Activated CD8-positive, alpha-beta memory T cell treated with anti-CD3 and anti-CD28 coated beads for 36 hours (primary cell): ENCODE results near the gene WDR88. TPM values are rescaled to one million over a fixed set of nuclear protein-coding genes. Genes with fewer than 3 reads are reported as not detected.

Source experiments
- CTCF ChIA-PET: fragments of 350-600 bp; sonication (Branson Sonifier 250); formaldehyde crosslinking; loops from one replicate; lab custom pipeline; 2021; ENCODE audit warnings: antibody characterized with exemption; lab: Charles Lee
- POLR2A ChIA-PET: fragments of 350-600 bp; sonication (Branson Sonifier 250); formaldehyde crosslinking; loops from one replicate; lab custom pipeline; 2021; ENCODE audit warnings: antibody characterized with exemption; lab: Charles Lee
- total RNA-seq, 2 experiments: library from RNA; stranded (reverse); gene quantifications; one replicate each; pipeline ENCODE4 v1.2.3, GENCODE V29; 2021

Gene WDR88
- total RNA-seq: not detected

GRCh38 chr19:33132021-33132420, at the start of gene WDR88:
Gene WDR88 (plus strand): TSS chr19:33132114. CDS start chr19:33132170, 56 bp downstream.
- CTCF ChIA-PET: interaction anchor here (0.7 kb wide), 1 partner anchor 160 kb away, joined by 3 read pairs; the partner anchor contains the start of gene FAAP24
- POLR2A ChIA-PET: no interaction called here

- CTCF ChIA-PET: no interaction called here
- POLR2A ChIA-PET: no interaction called here
Observed at GRCh38 chr19:33085570-33086128, 46.3 kb upstream of the WDR88 start.

- POLR2A ChIA-PET: no interaction called here
Observed at GRCh38 chr19:33086955-33087354, 45.0 kb upstream of the WDR88 start.

GRCh38 chr19:33089010-33089409, 42.9 kb upstream of the WDR88 start:
- POLR2A ChIA-PET: no interaction called here
- CTCF ChIA-PET: no interaction called here

More at GRCh38 chr19:33086955-33087354, 45.0 kb upstream of the WDR88 start:
- CTCF ChIA-PET: no interaction called here

- ChIA-PET CTCF (interaction anchor here (0.6 kb wide), 1 partner anchor 112 kb away, joined by 3 read pairs; no protein-coding TSS in a partner anchor), POLR2A (no interaction called here)
Observed at GRCh38 chr19:33090179-33090578, 41.7 kb upstream of the WDR88 start.

GRCh38 chr19:33093420-33094210, 38.3 kb upstream of the WDR88 start:
- POLR2A ChIA-PET: no interaction called here
- CTCF ChIA-PET: no interaction called here

- CTCF ChIA-PET: no interaction called here
- POLR2A ChIA-PET: no interaction called here
Observed at GRCh38 chr19:33094436-33095067, 37.4 kb upstream of the WDR88 start.

GRCh38 chr19:33096005-33096404, 35.9 kb upstream of the WDR88 start:
- ChIA-PET CTCF (interaction anchor here (0.6 kb wide), 1 partner anchor 850 kb away, joined by 4 read pairs; no protein-coding TSS in a partner anchor), POLR2A (no interaction called here)

- CTCF ChIA-PET: no interaction called here
- POLR2A ChIA-PET: no interaction called here
Observed at GRCh38 chr19:33098055-33098534, 33.8 kb upstream of the WDR88 start.

GRCh38 chr19:33100894-33101644, 30.8 kb upstream of the WDR88 start:
- POLR2A ChIA-PET: interaction anchor here (0.7 kb wide), 1 partner anchor 93 kb away, joined by 5 read pairs; no protein-coding TSS in a partner anchor
- CTCF ChIA-PET: interaction anchor here (0.7 kb wide), 1 partner anchor 713 kb away, joined by 3 read pairs; no protein-coding TSS in a partner anchor

GRCh38 chr19:33102893-33103292, 29.0 kb upstream of the WDR88 start:
- ChIA-PET POLR2A (no interaction called here), CTCF (interaction anchor here (0.6 kb wide), 1 partner anchor 463 kb away, joined by 3 read pairs; no protein-coding TSS in a partner anchor)

GRCh38 chr19:33108161-33108560, 23.8 kb upstream of the WDR88 start:
- ChIA-PET POLR2A (no interaction called here), CTCF (no interaction called here)

GRCh38 chr19:33110137-33110910, 21.6 kb upstream of the WDR88 start:
- ChIA-PET CTCF (interaction anchor here (1.6 kb wide), 1 partner anchor 15 kb away, joined by 3 read pairs; no protein-coding TSS in a partner anchor), POLR2A (no interaction called here)

GRCh38 chr19:33111587-33111986, 20.3 kb upstream of the WDR88 start:
- CTCF ChIA-PET: no interaction called here
- POLR2A ChIA-PET: no interaction called here

GRCh38 chr19:33114312-33114711, 17.6 kb upstream of the WDR88 start:
- ChIA-PET CTCF (no interaction called here), POLR2A (no interaction called here)

- POLR2A ChIA-PET: no interaction called here
- CTCF ChIA-PET: interaction anchor here (1.1 kb wide), 1 partner anchor 9 kb away, joined by 3 read pairs; no protein-coding TSS in a partner anchor
Observed at GRCh38 chr19:33117501-33117900, 14.4 kb upstream of the WDR88 start.

GRCh38 chr19:33118643-33119042, 13.3 kb upstream of the WDR88 start:
- POLR2A ChIA-PET: no interaction called here
- CTCF ChIA-PET: no interaction called here
